T-helper 2 cell treated with Interferon-gamma antibody and Interleukin-4, amounts not matched to agents 5 μg/mL and 100 μg/mL, for 36 hours (primary cell): ENCODE data around the gene GNAQ.
A peak's percentile ranks its signal among the peaks of the same experiment; 100 is the strongest.

ENCODE experiments used
- DNase-seq: peaks from one replicate; pipeline ENCODE4 v3.0.0; 2021; ENCODE audit warnings: low spot score
- H3K27ac Mint-ChIP-seq: one replicate; pipeline ENCODE4 v1.8.0; 2021; ENCODE audit warnings: mild to moderate bottlenecking, mixed read lengths
- H3K27me3 Mint-ChIP-seq: one replicate; pipeline ENCODE4 v1.8.0; 2021; ENCODE audit warnings: low read depth, mixed read lengths
- H3K36me3 Mint-ChIP-seq: one replicate; pipeline ENCODE4 v1.8.0; 2021; ENCODE audit warnings: low read depth, mixed read lengths
- H3K4me1 Mint-ChIP-seq: one replicate; pipeline ENCODE4 v1.8.0; 2021; ENCODE audit warnings: low read depth, mixed read lengths
- H3K4me3 Mint-ChIP-seq: one replicate; pipeline ENCODE4 v1.8.0; 2022; ENCODE audit warnings: mild to moderate bottlenecking, moderate library complexity, mixed read lengths
- H3K9me3 Mint-ChIP-seq: one replicate; pipeline ENCODE4 v1.8.0; 2021; ENCODE audit warnings: mixed read lengths

Gene GNAQ

GRCh38 chr9:77947651-77948050, 84.0 kb downstream of the GNAQ start:
- DNase-seq, result no peak

GRCh38 chr9:77946969-77947620, 84.5 kb downstream of the GNAQ start:
- peaks cover 6% of the 10 kb centered on the region for H3K36me3 Mint-ChIP-seq
- peaks cover 48% of the 10 kb centered on the region for H3K4me1 Mint-ChIP-seq
- no peak overlapping the region for H3K4me3 Mint-ChIP-seq
- H3K27me3 Mint-ChIP-seq, result no peaks in the 10 kb centered on the region
- H3K9me3 Mint-ChIP-seq, result no peaks in the 10 kb centered on the region
- no peak for DNase-seq
- peak overlapping the region; percentile 15 for H3K27ac Mint-ChIP-seq

More at GRCh38 chr9:77947651-77948050, 84.0 kb downstream of the GNAQ start:
- H3K27ac Mint-ChIP-seq, result no peak overlapping the region
- H3K9me3 Mint-ChIP-seq, result no peaks in the 10 kb centered on the region
- no peak overlapping the region for H3K4me3 Mint-ChIP-seq
- H3K27me3 Mint-ChIP-seq, result no peaks in the 10 kb centered on the region
- peaks cover 45% of the 10 kb centered on the region for H3K4me1 Mint-ChIP-seq
- peaks cover 6% of the 10 kb centered on the region for H3K36me3 Mint-ChIP-seq

- no peak for DNase-seq
- Mint-ChIP-seq H3K9me3 (no peaks in the 10 kb centered on the region), H3K27me3 (no peaks in the 10 kb centered on the region), H3K27ac (peak overlapping the region; percentile 14), H3K4me1 (peaks cover 51% of the 10 kb centered on the region), H3K4me3 (peak overlapping the region; percentile 9), H3K36me3 (peaks cover 5% of the 10 kb centered on the region)
Measured at GRCh38 chr9:77946296-77946695, 85.3 kb downstream of the GNAQ start.

- no peak for DNase-seq
- Mint-ChIP-seq H3K27ac (no peak overlapping the region), H3K27me3 (no peaks in the 10 kb centered on the region)
Measured at GRCh38 chr9:77945798-77946197, 85.8 kb downstream of the GNAQ start.

GRCh38 chr9:77944556-77945243, 86.9 kb downstream of the GNAQ start:
- Mint-ChIP-seq H3K4me3 (peak overlapping the region; percentile 51), H3K9me3 (no peaks in the 10 kb centered on the region)
- DNase-seq, result no peak

More at GRCh38 chr9:77945798-77946197, 85.8 kb downstream of the GNAQ start:
- peaks cover 51% of the 10 kb centered on the region for H3K4me1 Mint-ChIP-seq
- H3K9me3 Mint-ChIP-seq, result no peaks in the 10 kb centered on the region
- H3K36me3 Mint-ChIP-seq, result peaks cover 5% of the 10 kb centered on the region
- H3K4me3 Mint-ChIP-seq, result no peak overlapping the region

GRCh38 chr9:77943057-77943456, 88.6 kb downstream of the GNAQ start:
- Mint-ChIP-seq H3K9me3 (no peaks in the 10 kb centered on the region), H3K27me3 (no peaks in the 10 kb centered on the region), H3K4me3 (peak overlapping the region; percentile 8), H3K36me3 (peaks cover 9% of the 10 kb centered on the region), H3K27ac (no peak overlapping the region), H3K4me1 (peaks cover 44% of the 10 kb centered on the region)
- DNase-seq, result no peak

More at GRCh38 chr9:77944556-77945243, 86.9 kb downstream of the GNAQ start:
- peaks cover 5% of the 10 kb centered on the region for H3K36me3 Mint-ChIP-seq
- peak overlapping the region; percentile 81 for H3K27ac Mint-ChIP-seq
- peaks cover 43% of the 10 kb centered on the region for H3K4me1 Mint-ChIP-seq
- H3K27me3 Mint-ChIP-seq, result no peaks in the 10 kb centered on the region

GRCh38 chr9:77939149-77939668, 92.4 kb downstream of the GNAQ start:
- Mint-ChIP-seq H3K4me1 (peaks cover 32% of the 10 kb centered on the region), H3K9me3 (no peaks in the 10 kb centered on the region), H3K36me3 (peaks cover 22% of the 10 kb centered on the region), H3K4me3 (no peak overlapping the region), H3K27me3 (no peaks in the 10 kb centered on the region), H3K27ac (no peak overlapping the region)
- no peak for DNase-seq

GRCh38 chr9:77938163-77938562, 93.4 kb downstream of the GNAQ start:
- no peak overlapping the region for H3K27ac Mint-ChIP-seq

GRCh38 chr9:77935974-77936373, 95.6 kb downstream of the GNAQ start:
- Mint-ChIP-seq H3K4me3 (no peak overlapping the region), H3K27me3 (no peaks in the 10 kb centered on the region), H3K9me3 (no peaks in the 10 kb centered on the region), H3K36me3 (peaks cover 27% of the 10 kb centered on the region), H3K4me1 (peaks cover 26% of the 10 kb centered on the region), H3K27ac (no peak overlapping the region)
- DNase-seq, result no peak

More at GRCh38 chr9:77938163-77938562, 93.4 kb downstream of the GNAQ start:
- Mint-ChIP-seq H3K4me3 (no peak overlapping the region), H3K36me3 (peaks cover 23% of the 10 kb centered on the region), H3K27me3 (no peaks in the 10 kb centered on the region), H3K9me3 (no peaks in the 10 kb centered on the region), H3K4me1 (peaks cover 25% of the 10 kb centered on the region)
- no peak for DNase-seq

GRCh38 chr9:77935211-77935610, 96.4 kb downstream of the GNAQ start:
- Mint-ChIP-seq H3K27ac (no peak overlapping the region), H3K27me3 (no peaks in the 10 kb centered on the region), H3K36me3 (peaks cover 27% of the 10 kb centered on the region), H3K9me3 (no peaks in the 10 kb centered on the region), H3K4me3 (no peak overlapping the region), H3K4me1 (peaks cover 27% of the 10 kb centered on the region)
- no peak for DNase-seq

- H3K4me3 Mint-ChIP-seq, result no peak overlapping the region
- no peaks in the 10 kb centered on the region for H3K27me3 Mint-ChIP-seq
- no peak overlapping the region for H3K27ac Mint-ChIP-seq
- no peaks in the 10 kb centered on the region for H3K9me3 Mint-ChIP-seq
- peaks cover 33% of the 10 kb centered on the region for H3K4me1 Mint-ChIP-seq
- H3K36me3 Mint-ChIP-seq, result peaks cover 34% of the 10 kb centered on the region
- no peak for DNase-seq
Measured at GRCh38 chr9:77933976-77934375, 97.6 kb downstream of the GNAQ start.

- H3K27me3 Mint-ChIP-seq, result no peaks in the 10 kb centered on the region
- peaks cover 40% of the 10 kb centered on the region for H3K36me3 Mint-ChIP-seq
- no peak for DNase-seq
- no peak overlapping the region for H3K4me3 Mint-ChIP-seq
- peaks cover 32% of the 10 kb centered on the region for H3K4me1 Mint-ChIP-seq
- H3K9me3 Mint-ChIP-seq, result no peaks in the 10 kb centered on the region
- H3K27ac Mint-ChIP-seq, result no peak overlapping the region
Measured at GRCh38 chr9:77933019-77933418, 98.6 kb downstream of the GNAQ start.

- H3K36me3 Mint-ChIP-seq, result peaks cover 37% of the 10 kb centered on the region
- H3K9me3 Mint-ChIP-seq, result no peaks in the 10 kb centered on the region
- no peaks in the 10 kb centered on the region for H3K27me3 Mint-ChIP-seq
- DNase-seq, result no peak
- H3K4me3 Mint-ChIP-seq, result no peak overlapping the region
- peaks cover 47% of the 10 kb centered on the region for H3K4me1 Mint-ChIP-seq
- H3K27ac Mint-ChIP-seq, result no peak overlapping the region
Measured at GRCh38 chr9:77929942-77930341, 101.7 kb downstream of the GNAQ start.

GRCh38 chr9:77927265-77927664, 104.3 kb downstream of the GNAQ start:
- peaks cover 45% of the 10 kb centered on the region for H3K4me1 Mint-ChIP-seq
- peaks cover 31% of the 10 kb centered on the region for H3K36me3 Mint-ChIP-seq
- no peaks in the 10 kb centered on the region for H3K27me3 Mint-ChIP-seq
- peak overlapping the region; percentile 69 for H3K27ac Mint-ChIP-seq
- H3K9me3 Mint-ChIP-seq, result no peaks in the 10 kb centered on the region
- DNase-seq, result no peak
- peak overlapping the region; percentile 42 for H3K4me3 Mint-ChIP-seq
